ENCODE data around the gene LSS.

GRCh38 chr21:46220847-46221246 is 7.7 kb downstream of the LSS start:
- TF ChIP-seq CTCF (IDR thresholded peaks at IDR 0.05; ENCODE audit: extremely low read depth in 1 of 2, insufficient read depth in 1 of 2, low read depth in 1 of 2, low read length in 2 of 2) (no peak), POLR2A (IDR thresholded peaks at IDR 0.05; ENCODE audit: low read depth, low read length) (no peak), MAX (IDR thresholded peaks at IDR 0.05; ENCODE audit: insufficient read depth, insufficient read length) (no peak), EZH2 (IDR thresholded peaks at IDR 0.05; ENCODE audit: borderline replicate concordance, low read depth, low read length, severe bottlenecking) (no peak), POLR2AphosphoS5 (IDR thresholded peaks at IDR 0.05; ENCODE audit: insufficient read depth, low read depth, low read length) (no peak), MYC (IDR thresholded peaks at IDR 0.05; ENCODE audit: low read depth, low read length) (no peak), JUN (IDR thresholded peaks at IDR 0.05; ENCODE audit: borderline replicate concordance, insufficient read depth, insufficient read length, low read depth) (no peak), FOS (IDR thresholded peaks at IDR 0.05; ENCODE audit: borderline replicate concordance, insufficient read depth, low read length) (no peak)

All from endothelial cell of umbilical vein (primary cell).